ENCODE results near the gene CRY2. TPM values are rescaled to one million over a fixed set of nuclear protein-coding genes. Genes with fewer than 3 reads are reported as not detected.

The CRY2 gene
- total and polyA plus RNA-seq, 2 of the 13 experiments (the other 11 are each of a cell fraction or from before 2014, with no cell fraction given) = 10.1 to 12.2 TPM

DNA sequence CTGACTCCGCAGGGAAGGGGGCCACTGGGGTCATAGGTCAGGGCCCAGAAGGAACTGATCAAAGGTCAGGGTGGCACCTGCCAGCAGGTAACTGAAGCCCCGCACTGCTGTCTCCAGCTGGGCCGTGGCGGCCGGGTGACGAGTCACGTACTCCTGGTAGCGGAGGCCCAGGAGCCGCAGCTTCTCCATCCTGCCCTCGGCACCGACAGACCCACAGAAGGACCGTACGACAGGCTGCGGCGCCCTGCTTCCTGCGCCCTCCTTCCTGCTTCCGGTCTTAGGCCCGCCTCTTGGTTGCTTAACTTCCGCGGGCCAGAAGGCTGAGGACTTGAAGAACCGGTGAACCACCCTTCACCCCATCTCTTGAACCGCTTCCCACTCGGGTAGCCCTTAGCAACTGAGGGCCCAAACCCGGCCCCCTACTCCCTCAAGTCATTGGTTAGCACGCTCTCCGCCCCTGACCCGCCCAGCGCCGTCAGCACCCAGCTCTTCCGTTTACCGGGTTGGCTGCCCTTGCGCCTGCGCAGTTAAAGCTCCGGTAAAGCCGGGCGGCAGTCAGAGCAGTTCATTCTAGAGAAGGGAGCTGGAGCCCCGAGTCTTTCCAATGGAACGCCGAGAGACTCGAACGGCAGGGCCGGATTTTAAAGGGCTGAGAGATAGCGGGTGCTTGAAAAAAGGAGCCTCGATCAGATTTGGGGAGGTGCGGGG, 70.5 kb downstream of the CRY2 start, which contains the start of gene PEX16 (continued):
- TF ChIP-seq ZFP1 (CRISPR knock-in tag; IDR thresholded peaks at IDR 0.05) (no peak), GLI4 (CRISPR knock-in tag; IDR thresholded peaks at IDR 0.05; ENCODE audit: borderline replicate concordance) (no peak), THAP11 (CRISPR knock-in tag; IDR thresholded peaks at IDR 0.05) (peak; percentile 87), SALL1 (CRISPR knock-in tag; IDR thresholded peaks at IDR 0.05) (peak; percentile 61), ZNF329 (CRISPR knock-in tag; IDR thresholded peaks at IDR 0.05; ENCODE audit: low read depth) (no peak; the same call in 1 of the 2 replicates), ZNF83 (CRISPR knock-in tag; IDR thresholded peaks at IDR 0.05; ENCODE audit: borderline replicate concordance) (no peak), RFXAP (CRISPR knock-in tag; IDR thresholded peaks at IDR 0.05; ENCODE audit: borderline replicate concordance) (peak; percentile 98), PTBP1 (IDR thresholded peaks at IDR 0.05; ENCODE audit: low read depth, low read length, poor library complexity, severe bottlenecking) (no peak), IRX3 (CRISPR knock-in tag; IDR thresholded peaks at IDR 0.05; ENCODE audit: borderline replicate concordance, low read depth) (0 out of 2 replicates have a peak, but pooled peaks have one; percentile 51), E2F5 (CRISPR knock-in tag; conservative IDR thresholded peaks at IDR 0.05) (no peak), FOXC1 (CRISPR knock-in tag; IDR thresholded peaks at IDR 0.05; ENCODE audit: borderline replicate concordance) (peak; percentile 78), PCBP1 (IDR thresholded peaks at IDR 0.05; ENCODE audit: borderline replicate concordance, low read depth, low read length) (no peak), ARID2 (CRISPR knock-in tag; IDR thresholded peaks at IDR 0.05; ENCODE audit: borderline replicate concordance) (no peak), HNRNPL (IDR thresholded peaks at IDR 0.05; ENCODE audit: low read depth, low read length) (0 out of 2 replicates have a peak, but pooled peaks have one; percentile 19), ZNF687 (CRISPR knock-in tag; IDR thresholded peaks at IDR 0.05) (peak; percentile 70), TMF1 (CRISPR knock-in tag; IDR thresholded peaks at IDR 0.05; ENCODE audit: low read depth) (no peak), ZNF234 (CRISPR knock-in tag; conservative IDR thresholded peaks at IDR 0.05) (no peak), THYN1 (CRISPR knock-in tag; IDR thresholded peaks at IDR 0.05; ENCODE audit: borderline replicate concordance, low read depth) (no peak), ZNF558 (CRISPR knock-in tag; IDR thresholded peaks at IDR 0.05; ENCODE audit: borderline replicate concordance) (no peak), KLF11 (CRISPR knock-in tag; IDR thresholded peaks at IDR 0.05) (no peak), SAP130 (CRISPR knock-in tag; IDR thresholded peaks at IDR 0.05; ENCODE audit: low read depth) (peak; percentile 97), MATR3 (CRISPR knock-in tag; IDR thresholded peaks at IDR 0.05) (no peak; the same call in 1 of the 2 replicates), ZBTB8A (CRISPR knock-in tag; IDR thresholded peaks at IDR 0.05; ENCODE audit: borderline replicate concordance, low read depth) (peak; percentile 64; the same call in 1 of the 2 replicates), EZH2 (conservative IDR thresholded peaks at IDR 0.05; ENCODE audit: low read depth, low read length) (no peak), KDM6A (CRISPR knock-in tag; IDR thresholded peaks at IDR 0.05; ENCODE audit: low read depth) (no peak)
- TF ChIP-seq, protein P1, sequence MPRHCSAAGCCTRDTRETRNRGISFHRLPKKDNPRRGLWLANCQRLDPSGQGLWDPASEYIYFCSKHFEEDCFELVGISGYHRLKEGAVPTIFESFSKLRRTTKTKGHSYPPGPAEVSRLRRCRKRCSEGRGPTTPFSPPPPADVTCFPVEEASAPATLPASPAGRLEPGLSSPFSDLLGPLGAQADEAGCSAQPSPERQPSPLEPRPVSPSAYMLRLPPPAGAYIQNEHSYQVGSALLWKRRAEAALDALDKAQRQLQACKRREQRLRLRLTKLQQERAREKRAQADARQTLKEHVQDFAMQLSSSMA (CRISPR knock-in tag; IDR thresholded peaks at IDR 0.05) = no peak

All from HepG2 (cell line).